Skeletal muscle tissue (tissue), 4 donors: Measurements from ENCODE around the gene ZBTB7C. TPM values are rescaled to one million over a fixed set of nuclear protein-coding genes. Genes with fewer than 3 reads are reported as not detected.

Experiments used
- H3K27ac ChIP-seq: one replicate; pipeline ENCODE4 v1.7.0; 2013; ENCODE audit warnings: mild to moderate bottlenecking, low read depth, low read length, inconsistent platforms
- H3K27me3 ChIP-seq, 3 donors: one replicate each; pipeline ENCODE4 v1.7.0; 2013; ENCODE audit warnings: low read length in 3 of 3; ENCODE audit not compliant: control insufficient read depth in 3 of 3, insufficient read depth in 3 of 3
- H3K36me3 ChIP-seq, 3 donors: one replicate each; pipeline ENCODE4 v1.7.0; 2013; ENCODE audit warnings: low read length in 3 of 3; ENCODE audit not compliant: control insufficient read depth in 3 of 3, insufficient read depth in 3 of 3
- H3K4me1 ChIP-seq, 3 donors: one replicate each; pipeline ENCODE4 v1.7.0; 2013; ENCODE audit warnings: low read length in 3 of 3, mild to moderate bottlenecking in 3 of 3; ENCODE audit not compliant: control insufficient read depth in 3 of 3, insufficient read depth in 3 of 3
- H3K4me3 ChIP-seq, 3 donors: one replicate each; pipeline ENCODE4 v1.7.0; 2013; ENCODE audit warnings: low read length in 3 of 3
- H3K9ac ChIP-seq, 3 donors: one replicate each; pipeline ENCODE4 v1.7.0; 2013; ENCODE audit warnings: low read length in 3 of 3, mild to moderate bottlenecking in 3 of 3, moderate library complexity in 2 of 3, low read depth in 1 of 3
- H3K9me3 ChIP-seq, 3 donors: one replicate each; pipeline ENCODE4 v1.7.0; 2013; ENCODE audit warnings: low read length in 3 of 3; ENCODE audit not compliant: control insufficient read depth in 3 of 3
- total RNA-seq: library from RNA; depleted of rRNA; stranded (reverse); fragments of >200 nt; gene quantifications from one replicate; pipeline ENCODE4 v1.2.3, GENCODE V29; 2014
- donor health status: Osteomylitis.

ZBTB7C gene
- total RNA-seq, 1 donor from 2014 or later = 2.6 TPM

GRCh38 chr18:48084041-48084757, 325.0 kb downstream of the ZBTB7C start:
- H3K4me1 ChIP-seq = peaks cover 0 to 12% (median 2%) of the 10 kb centered on the region in 3 donors
- no peaks in the 10 kb centered on the region for H3K9me3 ChIP-seq
- no peaks in the 10 kb centered on the region for H3K27me3 ChIP-seq
- H3K4me3 ChIP-seq = no peak overlapping the region
- H3K9ac ChIP-seq = no peak overlapping the region
- no peaks in the 10 kb centered on the region for H3K36me3 ChIP-seq
- no peak overlapping the region for H3K27ac ChIP-seq

DNA sequence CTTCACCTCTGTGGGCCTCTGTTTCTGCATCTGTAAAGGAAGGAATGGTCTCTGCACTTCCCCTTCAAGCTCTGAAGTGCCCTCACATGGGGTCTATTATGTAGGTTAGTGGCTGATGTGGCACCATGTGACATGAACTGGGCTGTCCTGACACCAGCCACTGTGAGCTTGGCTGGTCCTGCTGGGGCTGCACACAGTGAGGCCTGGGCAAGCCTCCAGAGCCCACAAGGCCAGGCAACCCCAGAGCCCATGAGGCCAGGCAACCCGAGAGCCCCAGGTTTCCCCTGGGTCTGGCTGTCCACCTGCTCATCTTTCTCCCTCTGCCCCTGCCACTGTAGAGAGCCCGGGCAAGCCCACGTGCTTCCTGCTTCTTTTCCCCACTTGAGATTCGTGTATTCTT, 328.6 kb downstream of the ZBTB7C start:
- Histone ChIP-seq H3K9ac (no peak overlapping the region), H3K36me3 (no peaks in the 10 kb centered on the region), H3K4me1 (peaks cover 4 to 12% (median 5%) of the 10 kb centered on the region in 3 donors), H3K27ac (no peak overlapping the region), H3K27me3 (no peaks in the 10 kb centered on the region), H3K9me3 (no peaks in the 10 kb centered on the region), H3K4me3 (no peak overlapping the region)

DNA sequence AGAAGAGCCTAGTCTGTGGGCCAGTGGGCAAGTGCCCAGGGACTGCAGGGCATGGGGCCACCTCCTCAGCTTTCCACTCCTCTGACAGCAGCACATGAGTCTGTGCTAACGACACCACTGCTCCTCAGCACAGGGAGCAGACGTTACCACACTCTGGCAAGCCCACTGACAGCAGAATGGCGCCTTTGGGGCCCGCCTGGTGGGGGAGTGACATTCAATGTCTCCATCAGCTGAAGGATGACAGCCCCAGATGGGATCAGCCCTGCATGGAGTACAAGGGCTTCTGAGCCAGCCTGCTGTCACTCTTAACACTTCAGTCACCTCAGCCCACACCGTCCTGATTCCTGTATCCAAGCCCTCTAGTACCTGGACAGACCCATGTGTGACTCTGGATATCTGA, 329.3 kb downstream of the ZBTB7C start:
- no peaks in the 10 kb centered on the region for H3K9me3 ChIP-seq
- no peaks in the 10 kb centered on the region for H3K36me3 ChIP-seq
- H3K4me3 ChIP-seq = no peak overlapping the region
- no peak overlapping the region for H3K9ac ChIP-seq
- no peaks in the 10 kb centered on the region for H3K27me3 ChIP-seq
- peaks cover 4 to 12% (median 5%) of the 10 kb centered on the region in 3 donors for H3K4me1 ChIP-seq
- no peak overlapping the region for H3K27ac ChIP-seq

DNA sequence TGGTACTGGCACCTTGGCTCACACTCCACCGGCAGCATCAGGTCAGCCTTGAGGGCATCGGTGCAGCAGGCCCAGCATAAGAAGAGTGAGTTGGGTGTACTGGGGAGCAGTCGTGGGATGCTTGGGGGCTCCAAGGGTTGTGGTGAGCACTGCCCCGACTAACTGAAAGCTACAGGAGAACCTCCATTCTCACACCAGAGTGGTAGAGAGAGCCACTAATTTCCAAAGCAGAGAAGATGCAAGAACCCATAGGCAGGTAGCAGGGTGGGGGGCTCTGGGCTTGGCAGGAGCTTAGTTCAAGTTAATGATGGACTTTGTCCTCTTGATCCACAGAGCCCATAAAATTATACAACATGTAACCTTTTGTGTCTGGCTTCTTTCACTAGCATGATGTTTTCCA, 330.7 kb downstream of the ZBTB7C start:
- Histone ChIP-seq H3K27me3 (no peaks in the 10 kb centered on the region), H3K9ac (no peak overlapping the region), H3K36me3 (no peaks in the 10 kb centered on the region), H3K27ac (no peak overlapping the region), H3K9me3 (no peaks in the 10 kb centered on the region), H3K4me1 (peaks cover 4 to 14% (median 5%) of the 10 kb centered on the region in 3 donors), H3K4me3 (no peak overlapping the region)

GRCh38 chr18:48077291-48077690, 331.9 kb downstream of the ZBTB7C start:
- Histone ChIP-seq H3K4me3 (no peak overlapping the region), H3K9me3 (no peaks in the 10 kb centered on the region), H3K36me3 (no peaks in the 10 kb centered on the region), H3K4me1 (peaks cover 11 to 22% (median 13%) of the 10 kb centered on the region in 3 donors), H3K27ac (no peak overlapping the region), H3K9ac (no peak overlapping the region), H3K27me3 (no peaks in the 10 kb centered on the region)

- Histone ChIP-seq H3K4me3 (no peak overlapping the region), H3K27ac (no peak overlapping the region), H3K4me1 (peaks cover 13 to 25% (median 14%) of the 10 kb centered on the region in 3 donors), H3K9me3 (no peaks in the 10 kb centered on the region), H3K27me3 (no peaks in the 10 kb centered on the region), H3K9ac (no peak overlapping the region), H3K36me3 (no peaks in the 10 kb centered on the region)
Observed at GRCh38 chr18:48076461-48076860, 332.7 kb downstream of the ZBTB7C start.

- Histone ChIP-seq H3K4me1 (peaks cover 13 to 24% (median 14%) of the 10 kb centered on the region in 3 donors), H3K9me3 (no peaks in the 10 kb centered on the region), H3K9ac (no peak overlapping the region), H3K4me3 (no peak overlapping the region), H3K27me3 (no peaks in the 10 kb centered on the region), H3K36me3 (no peaks in the 10 kb centered on the region), H3K27ac (no peak overlapping the region)
Observed at GRCh38 chr18:48075707-48076093, 333.5 kb downstream of the ZBTB7C start.

DNA sequence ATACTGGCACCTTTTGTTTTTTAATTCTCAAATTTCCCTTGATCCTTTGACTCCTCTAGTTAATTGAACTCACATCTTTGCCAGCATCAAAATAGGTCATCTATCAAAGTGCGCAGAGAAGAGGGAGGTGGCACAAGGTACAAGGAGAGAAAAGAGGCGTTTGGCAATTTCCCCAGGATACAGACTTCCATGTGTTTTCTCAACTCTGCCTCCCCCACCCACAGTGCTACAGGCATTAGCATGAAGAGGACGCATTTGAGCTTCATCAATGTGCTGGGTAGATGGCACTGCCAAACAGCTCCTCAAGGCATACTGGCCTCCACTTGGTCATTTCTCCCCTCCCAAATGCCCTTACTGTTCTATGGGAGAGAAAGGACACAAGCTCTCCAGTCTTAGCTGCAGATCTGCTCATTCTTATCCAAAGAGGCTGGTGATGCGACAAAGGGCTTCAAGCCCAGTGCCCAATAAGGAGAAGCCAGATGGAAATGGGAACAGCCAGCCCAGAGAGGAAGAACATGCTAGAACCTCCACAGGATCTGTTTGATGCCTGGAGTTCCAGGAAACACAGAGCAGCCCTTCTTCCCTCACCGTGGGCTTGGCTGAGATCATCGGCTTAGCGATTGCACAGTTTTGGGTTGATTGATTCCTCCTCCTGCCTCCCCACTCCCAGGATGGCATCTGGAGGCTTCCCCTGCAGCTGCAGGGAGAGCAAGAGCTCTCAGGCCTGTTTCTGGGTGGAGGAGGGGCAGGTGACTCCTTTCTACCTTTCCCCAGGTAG, 334.1 kb downstream of the ZBTB7C start:
- Histone ChIP-seq H3K4me1 (peaks cover 12 to 19% (median 13%) of the 10 kb centered on the region in 3 donors), H3K9ac (no peak overlapping the region), H3K27me3 (no peaks in the 10 kb centered on the region), H3K27ac (no peak overlapping the region), H3K36me3 (no peaks in the 10 kb centered on the region), H3K9me3 (no peaks in the 10 kb centered on the region), H3K4me3 (no peak overlapping the region)

- no peaks in the 10 kb centered on the region for H3K36me3 ChIP-seq
- no peaks in the 10 kb centered on the region for H3K27me3 ChIP-seq
- no peaks in the 10 kb centered on the region for H3K9me3 ChIP-seq
- peak overlapping the region; percentile 44 for H3K27ac ChIP-seq
- H3K9ac ChIP-seq = no peak overlapping the region
- peaks cover 12 to 13% (median 13%) of the 10 kb centered on the region in 3 donors for H3K4me1 ChIP-seq
- H3K4me3 ChIP-seq = no peak overlapping the region
Observed at GRCh38 chr18:48073211-48073930, 335.8 kb downstream of the ZBTB7C start.
